Smooth muscle cell (in vitro differentiated cells): ENCODE data around the gene ENGASE. TPM values are rescaled to one million over a fixed set of nuclear protein-coding genes. Genes with fewer than 3 reads are reported as not detected.

ENCODE experiments used
- DNase-seq: peaks from one replicate; lab custom pipeline; 2025; ENCODE audit not compliant: unreplicated experiment; lab: John Stamatoyannopoulos, UW
- H2AFZ ChIP-seq: fragments of 200-600 bp; sonication (generic); 2 replicates; pipeline ENCODE4 v1.6.0; 2016; ENCODE audit warnings: antibody characterized with exemption, low read depth, mild to moderate bottlenecking
- H3F3A ChIP-seq: fragments of 200-600 bp; sonication (generic); 2 replicates; pipeline ENCODE4 v1.6.0; 2017; ENCODE audit warnings: antibody characterized with exemption, low read depth
- H3K27ac ChIP-seq: fragments of 200-600 bp; sonication (generic); 2 replicates; pipeline ENCODE4 v1.5.1; 2016; ENCODE audit warnings: low read depth, mild to moderate bottlenecking
- H3K27me3 ChIP-seq: fragments of 200-600 bp; sonication (generic); 2 replicates; pipeline ENCODE4 v1.6.1; 2016; ENCODE audit warnings: low read depth, mild to moderate bottlenecking
- H3K36me3 ChIP-seq: fragments of 200-600 bp; sonication (generic); 2 replicates; pipeline ENCODE4 v1.5.1; 2016; ENCODE audit warnings: low read depth
- H3K4me1 ChIP-seq: fragments of 200-600 bp; sonication (generic); 2 replicates; pipeline ENCODE4 v1.5.1; 2016; ENCODE audit warnings: low read depth
- H3K4me2 ChIP-seq: fragments of 200-600 bp; sonication (generic); 2 replicates; pipeline ENCODE4 v1.6.0; 2016; ENCODE audit warnings: mild to moderate bottlenecking
- H3K4me3 ChIP-seq: fragments of 200-600 bp; sonication (generic); 2 replicates; pipeline ENCODE4 v1.5.1; 2016; ENCODE audit warnings: mild to moderate bottlenecking
- H3K79me2 ChIP-seq: fragments of 200-600 bp; sonication (generic); 2 replicates; pipeline ENCODE4 v1.6.0; 2016; ENCODE audit warnings: low read depth, mild to moderate bottlenecking
- H3K9ac ChIP-seq: fragments of 200-600 bp; sonication (generic); 2 replicates; pipeline ENCODE4 v1.6.0; 2016; ENCODE audit warnings: low read depth
- H3K9me3 ChIP-seq: fragments of 200-600 bp; sonication (generic); replicated peaks from 2 replicates; pipeline ENCODE4 v1.5.1; 2016; ENCODE audit warnings: low read depth
- H4K20me1 ChIP-seq: fragments of 200-600 bp; sonication (generic); 2 replicates; pipeline ENCODE4 v1.6.0; 2016; ENCODE audit warnings: low read depth
- WGBS: methylation state at CpG from one replicate; pipeline ENCODE4 v1.1.7; 2016; ENCODE audit warnings: low lambda C conversion rate; 5-methylcytosine and 5-hydroxymethylcytosine counted together
- polyA plus RNA-seq: library from polyadenylated mRNA; unstranded; fragments of >200 nt; fragmentation: Nextera tagmentation; extraction: Ambion mirVana; gene quantifications from 2 replicates; pipeline ENCODE4 v1.2.1, GENCODE V29; 2016
- total RNA-seq: library from RNA; depleted of rRNA; stranded (reverse); fragments of >200 nt; gene quantifications from 2 replicates; pipeline ENCODE4 v1.2.3, GENCODE V29; 2014
- TF ChIP-seq, protein P1 (sequence below): fragments of 200-600 bp; sonication (generic); IDR thresholded peaks from 2 replicates; pipeline ENCODE4 v1.5.1; 2017; ENCODE audit warnings: borderline replicate concordance, mild to moderate bottlenecking, antibody characterized with exemption; ENCODE audit not compliant: insufficient read depth, poor library complexity, severe bottlenecking

ENGASE gene
- total and polyA plus RNA-seq, 2 experiments from 2014 or later = 3.8 to 9.6 TPM

DNA sequence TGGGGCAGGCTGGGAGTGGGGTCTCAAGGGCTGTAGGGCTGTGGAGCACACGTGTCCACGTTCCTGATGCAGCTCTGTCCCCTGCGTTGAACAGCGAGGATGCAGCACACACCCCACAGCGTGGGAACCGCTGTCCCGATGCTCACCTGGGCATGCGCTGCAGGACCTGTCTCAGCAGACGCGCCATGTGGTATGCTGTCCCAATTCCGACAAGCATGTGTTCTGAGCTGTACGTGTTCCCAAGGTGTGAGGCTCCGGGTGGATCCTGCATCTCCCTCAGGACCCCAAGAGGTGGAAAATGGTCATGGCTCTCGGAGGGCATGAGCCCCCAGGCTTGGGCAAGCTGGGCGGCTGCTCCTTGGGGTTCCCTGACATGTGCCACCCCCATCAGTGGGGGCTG is 34.2 kb downstream of the ENGASE start:
- Histone ChIP-seq H3K79me2 (no peaks in the 10 kb centered on the region), H3K27ac (no peak overlapping the region)
- WGBS = 81% methylated on average over 15 of the region's 15 CpGs

DNA sequence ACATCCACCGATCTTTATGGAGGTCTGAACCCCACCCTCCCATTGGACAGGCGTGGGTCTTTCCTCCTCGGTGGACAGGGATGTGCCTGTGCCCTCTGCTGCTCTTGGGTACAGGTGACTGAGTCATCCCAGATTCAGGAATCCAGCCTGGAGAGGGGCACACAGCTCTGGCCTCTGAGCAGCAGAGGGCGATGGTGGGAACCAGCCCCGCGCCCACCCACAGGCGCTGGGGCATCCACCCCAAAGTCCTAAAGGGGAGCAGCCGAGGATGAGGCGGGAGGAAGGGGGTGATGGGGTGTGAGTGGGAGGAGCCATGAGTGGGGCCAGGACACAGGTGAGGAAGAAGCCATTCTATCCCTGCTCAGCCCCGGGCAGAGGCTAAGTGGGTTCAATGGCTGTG is 35.0 kb downstream of the ENGASE start:
- DNase-seq = no peak
- Histone ChIP-seq H3K27ac (no peak overlapping the region), H3F3A (no peaks in the 10 kb centered on the region), H3K79me2 (no peaks in the 10 kb centered on the region), H2AFZ (no peak overlapping the region), H3K9ac (no peak overlapping the region), H3K4me3 (no peak overlapping the region), H3K9me3 (no peaks in the 10 kb centered on the region), H4K20me1 (no peaks in the 10 kb centered on the region), H3K4me1 (peaks cover 3% of the 10 kb centered on the region), H3K36me3 (no peaks in the 10 kb centered on the region), H3K27me3 (no peaks in the 10 kb centered on the region), H3K4me2 (no peak overlapping the region)
- WGBS = 68% methylated on average over 10 of the region's 10 CpGs
- TF ChIP-seq, protein P1, sequence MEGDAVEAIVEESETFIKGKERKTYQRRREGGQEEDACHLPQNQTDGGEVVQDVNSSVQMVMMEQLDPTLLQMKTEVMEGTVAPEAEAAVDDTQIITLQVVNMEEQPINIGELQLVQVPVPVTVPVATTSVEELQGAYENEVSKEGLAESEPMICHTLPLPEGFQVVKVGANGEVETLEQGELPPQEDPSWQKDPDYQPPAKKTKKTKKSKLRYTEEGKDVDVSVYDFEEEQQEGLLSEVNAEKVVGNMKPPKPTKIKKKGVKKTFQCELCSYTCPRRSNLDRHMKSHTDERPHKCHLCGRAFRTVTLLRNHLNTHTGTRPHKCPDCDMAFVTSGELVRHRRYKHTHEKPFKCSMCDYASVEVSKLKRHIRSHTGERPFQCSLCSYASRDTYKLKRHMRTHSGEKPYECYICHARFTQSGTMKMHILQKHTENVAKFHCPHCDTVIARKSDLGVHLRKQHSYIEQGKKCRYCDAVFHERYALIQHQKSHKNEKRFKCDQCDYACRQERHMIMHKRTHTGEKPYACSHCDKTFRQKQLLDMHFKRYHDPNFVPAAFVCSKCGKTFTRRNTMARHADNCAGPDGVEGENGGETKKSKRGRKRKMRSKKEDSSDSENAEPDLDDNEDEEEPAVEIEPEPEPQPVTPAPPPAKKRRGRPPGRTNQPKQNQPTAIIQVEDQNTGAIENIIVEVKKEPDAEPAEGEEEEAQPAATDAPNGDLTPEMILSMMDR = peak; percentile 14

More for the DNA sequence above, 34.2 kb downstream of the ENGASE start:
- TF ChIP-seq, protein P1 = no peak
- Histone ChIP-seq H3K4me3 (no peak overlapping the region), H3K4me1 (no peaks in the 10 kb centered on the region), H3K9ac (no peak overlapping the region), H4K20me1 (no peaks in the 10 kb centered on the region), H3K9me3 (no peaks in the 10 kb centered on the region), H2AFZ (no peak overlapping the region), H3K4me2 (no peak overlapping the region), H3K36me3 (no peaks in the 10 kb centered on the region), H3F3A (no peaks in the 10 kb centered on the region), H3K27me3 (no peaks in the 10 kb centered on the region)
- DNase-seq = no peak

DNA sequence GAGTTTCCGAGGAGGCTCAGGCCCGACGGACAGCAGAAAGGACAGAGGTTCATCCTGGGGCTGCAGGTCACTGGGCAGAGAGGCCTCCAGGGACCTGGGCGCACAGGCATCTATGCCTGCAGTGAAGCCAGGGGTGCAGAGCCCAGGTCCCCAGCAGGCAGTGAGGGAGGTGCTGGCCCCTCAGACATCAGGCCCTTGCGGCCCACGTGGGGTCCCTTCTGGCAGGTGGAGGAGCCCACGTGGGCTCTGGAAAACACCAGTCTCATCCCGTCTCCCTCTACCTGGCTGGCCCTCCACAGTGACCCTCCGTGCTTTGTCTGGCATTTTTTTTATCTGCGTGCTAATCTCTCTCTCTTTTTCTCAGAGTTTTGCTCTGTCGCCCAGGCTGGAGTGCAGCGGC is 36.5 kb downstream of the ENGASE start:
- H3F3A ChIP-seq = no peaks in the 10 kb centered on the region
- no peak overlapping the region for H3K4me2 ChIP-seq
- H3K9me3 ChIP-seq = no peaks in the 10 kb centered on the region
- H3K9ac ChIP-seq = no peak overlapping the region
- H2AFZ ChIP-seq = no peak overlapping the region
- DNase-seq = no peak
- no peak overlapping the region for H3K27ac ChIP-seq
- H3K27me3 ChIP-seq = no peaks in the 10 kb centered on the region
- H3K79me2 ChIP-seq = no peaks in the 10 kb centered on the region
- no peaks in the 10 kb centered on the region for H3K36me3 ChIP-seq
- 93% methylated on average over 12 of the region's 12 CpGs for WGBS
- H3K4me1 ChIP-seq = peaks cover 11% of the 10 kb centered on the region
- H4K20me1 ChIP-seq = no peaks in the 10 kb centered on the region
- H3K4me3 ChIP-seq = no peak overlapping the region
- TF ChIP-seq, protein P1 = no peak

DNA sequence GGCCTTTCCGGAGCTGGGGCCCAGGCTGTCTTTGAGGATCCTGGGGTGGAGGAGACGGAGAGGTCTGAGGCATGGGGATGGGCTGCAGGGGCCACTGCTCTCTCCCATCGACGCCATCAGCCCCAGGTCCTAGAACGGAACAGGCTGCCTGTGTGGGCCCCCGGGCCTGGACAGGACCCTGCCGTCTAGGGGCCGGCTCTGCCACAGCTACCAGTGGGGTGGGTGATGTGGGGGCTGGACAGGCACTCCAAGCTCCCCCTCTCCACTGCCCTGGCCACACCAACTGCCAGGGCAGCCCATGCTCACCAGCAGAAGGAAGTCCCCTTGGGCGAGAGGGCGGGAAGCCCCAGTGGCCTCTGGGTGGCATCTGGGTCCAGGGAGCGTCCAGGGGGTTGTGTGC is 37.8 kb downstream of the ENGASE start:
- no peaks in the 10 kb centered on the region for H3K79me2 ChIP-seq
- no peak overlapping the region for H3K9ac ChIP-seq
- no peak overlapping the region for H3K27ac ChIP-seq
- H3K4me2 ChIP-seq = no peak overlapping the region
- H3K4me1 ChIP-seq = peaks cover 11% of the 10 kb centered on the region
- no peaks in the 10 kb centered on the region for H3K36me3 ChIP-seq
- TF ChIP-seq, protein P1 = no peak
- no peaks in the 10 kb centered on the region for H3F3A ChIP-seq
- no peak overlapping the region for H2AFZ ChIP-seq
- WGBS = 79% methylated on average over 11 of the region's 11 CpGs
- H3K4me3 ChIP-seq = no peak overlapping the region
- no peaks in the 10 kb centered on the region for H3K9me3 ChIP-seq
- DNase-seq = no peak
- no peaks in the 10 kb centered on the region for H3K27me3 ChIP-seq
- H4K20me1 ChIP-seq = no peaks in the 10 kb centered on the region
